B cell (primary cell): ENCODE measurements around the gene STOX1. TPM values are rescaled to one million over a fixed set of nuclear protein-coding genes. Genes with fewer than 3 reads are reported as not detected.

Source experiments
- ATAC-seq: fragments of 200-7000 bp; cut with Tn5 transposase; one replicate; pipeline ENCODE4 v1.10.0; 2021; ENCODE audit warnings: low read depth, mild to moderate bottlenecking, moderate number of reproducible peaks, moderate library complexity
- CTCF ChIA-PET: fragments of 350-600 bp; sonication (Branson Sonifier 250); formaldehyde crosslinking; loops from one replicate; lab custom pipeline; 2021; ENCODE audit warnings: antibody characterized with exemption, inconsistent platforms; lab: Charles Lee
- POLR2A ChIA-PET: fragments of 350-600 bp; sonication (Branson Sonifier 250); formaldehyde crosslinking; loops from one replicate; lab custom pipeline; 2021; ENCODE audit warnings: antibody characterized with exemption; lab: Charles Lee
- DNase-seq: peaks from one replicate; pipeline ENCODE4 v3.0.0; 2013
- H2AFZ ChIP-seq: 2 replicates; pipeline ENCODE4 v1.6.1; 2012; ENCODE audit warnings: mild to moderate bottlenecking, low read depth, low read length; ENCODE audit not compliant: insufficient read depth, poor library complexity, severe bottlenecking
- H3K27ac ChIP-seq, 2 donors: 1 replicate in 1 of 2; 2 replicates in 1 of 2; pipeline ENCODE4 v1.5.1; 2012 to 2013; ENCODE audit warnings: low read length in 2 of 2, mild to moderate bottlenecking in 2 of 2, moderate library complexity in 1 of 2
- H3K27me3 ChIP-seq, 4 experiments: fragments of 200-600 bp in 1 of 4; sonication (generic) in 1 of 4; replicated peaks in 1 of 4; 1 replicate in 2 of 4; 2 replicates in 2 of 4; pipeline versions ENCODE4 v1.6.1 to v1.7.0; 2013 to 2016; ENCODE audit warnings: low read length in 3 of 4, mild to moderate bottlenecking in 2 of 4, mixed read lengths in 1 of 4, moderate library complexity in 1 of 4; ENCODE audit not compliant: insufficient read depth in 4 of 4, control insufficient read depth in 3 of 4; ENCODE audit errors: control extremely low read depth in 1 of 4
- H3K36me3 ChIP-seq, 2 experiments: replicated peaks in 1 of 2; 1 replicate in 1 of 2; 2 replicates in 1 of 2; pipeline versions ENCODE4 v1.6.1 to v1.7.1; 2013; ENCODE audit warnings: low read length in 1 of 2; ENCODE audit not compliant: insufficient read depth in 2 of 2, control insufficient read depth in 1 of 2; ENCODE audit errors: control extremely low read depth in 1 of 2, extremely low read depth in 1 of 2
- H3K4me1 ChIP-seq, 2 donors: fragments of 200-600 bp in 1 of 2; sonication (generic) in 1 of 2; 1 replicate in 1 of 2; 2 replicates in 1 of 2; pipeline versions ENCODE4 v1.5.1 to v1.6.1; 2013 to 2017; ENCODE audit warnings: low read length in 2 of 2; ENCODE audit not compliant: control insufficient read depth in 2 of 2, insufficient read depth in 2 of 2
- H3K4me2 ChIP-seq: replicated peaks from 2 replicates; pipeline ENCODE3; 2012; ENCODE audit warnings: mild to moderate bottlenecking, low read depth, low read length; ENCODE audit not compliant: poor library complexity, severe bottlenecking
- H3K4me3 ChIP-seq, 5 experiments: fragments of 200-600 bp in 1 of 5; sonication (generic) in 1 of 5; 1 replicate in 3 of 5; 2 replicates in 2 of 5; pipeline versions ENCODE4 v1.5.1 to v1.7.0; 2011 to 2016; ENCODE audit warnings: low read length in 4 of 5, mild to moderate bottlenecking in 4 of 5, low read depth in 2 of 5, control low read depth in 1 of 5, moderate library complexity in 1 of 5; ENCODE audit not compliant: insufficient read depth in 1 of 5; ENCODE audit errors: control extremely low read depth in 1 of 5, extremely low read depth in 1 of 5
- H3K79me2 ChIP-seq: fragments of 200-600 bp; sonication (generic); one replicate; pipeline ENCODE4 v1.6.0; 2016; ENCODE audit warnings: low read length; ENCODE audit not compliant: control insufficient read depth, insufficient read depth
- H3K9ac ChIP-seq: fragments of 200-600 bp; sonication (generic); 2 replicates; pipeline ENCODE4 v1.6.1; 2017; ENCODE audit warnings: mild to moderate bottlenecking, low read length, moderate library complexity
- H3K9me3 ChIP-seq, 3 donors: one replicate each; pipeline versions ENCODE4 v1.6.1 to v1.7.1; 2013; ENCODE audit warnings: low read length in 2 of 3; ENCODE audit not compliant: control insufficient read depth in 2 of 3, insufficient read depth in 1 of 3; ENCODE audit errors: control extremely low read depth in 1 of 3
- H4K20me1 ChIP-seq: 2 replicates; pipeline ENCODE4 v1.6.0; 2012; ENCODE audit warnings: mild to moderate bottlenecking, low read length; ENCODE audit not compliant: insufficient read depth, control insufficient read depth, poor library complexity, severe bottlenecking
- H3K27ac Mint-ChIP-seq: one replicate; pipeline ENCODE4 v1.8.0; 2021; ENCODE audit warnings: mixed read lengths
- H3K27me3 Mint-ChIP-seq: one replicate; pipeline ENCODE4 v1.8.0; 2021; ENCODE audit warnings: mixed read lengths
- H3K4me1 Mint-ChIP-seq: one replicate; pipeline ENCODE4 v1.8.0; 2021; ENCODE audit warnings: mixed read lengths
- H3K4me3 Mint-ChIP-seq: one replicate; pipeline ENCODE4 v1.8.0; 2021; ENCODE audit warnings: mixed read lengths
- H3K9me3 Mint-ChIP-seq: one replicate; pipeline ENCODE4 v1.8.0; 2022; ENCODE audit warnings: mixed read lengths; ENCODE audit not compliant: insufficient read depth
- CTCF ChIP-seq: fragments of 200-600 bp; IDR thresholded peaks from one replicate; pipeline ENCODE4 v1.8.0; 2022; ENCODE audit warnings: antibody characterized with exemption, mild to moderate bottlenecking
- EZH2 ChIP-seq: IDR thresholded peaks from 2 replicates; pipeline ENCODE4 v1.6.1; 2012; ENCODE audit warnings: borderline replicate concordance, low read depth, mild to moderate bottlenecking, moderate library complexity, low read length; ENCODE audit not compliant: insufficient read depth, poor library complexity, severe bottlenecking
- WGBS: methylation state at CpG from one replicate; pipeline ENCODE4 v1.1.5; 2013; ENCODE audit warnings: missing lambda C conversion rate; ENCODE audit not compliant: insufficient coverage; 5-methylcytosine and 5-hydroxymethylcytosine counted together
- intact Hi-C: fragments of 100-400 bp; cut with micrococcal nuclease; formaldehyde crosslinking; loops from one replicate; pipeline ENCODE4 v1.10.0; 2022
- polyA plus RNA-seq: library from polyadenylated mRNA; depleted of rRNA; stranded (reverse); fragments of >200 nt; gene quantifications from 2 replicates; pipeline ENCODE4 v1.2.3, GENCODE V29; 2012
- total RNA-seq, 2 donors: library from RNA; stranded (reverse); fragments of 120-200 nt in 1 of 2; gene quantifications; 1 replicate in 1 of 2; 2 replicates in 1 of 2; pipeline versions ENCODE4 v1.2.3 to v1.2.4, GENCODE V29; 2013 to 2022

STOX1 gene
- total and polyA plus RNA-seq, 2 donors (not counting 1 experiment from before 2014, with no cell fraction given), result 0.07 to 0.57 TPM

- Histone ChIP-seq H3K36me3 (no peaks in the 10 kb centered on the region), H3K4me2 (no peak overlapping the region), H4K20me1 (no peaks in the 10 kb centered on the region), H3K4me1 (no peaks in the 10 kb centered on the region), H3K9me3 (peaks cover 0 to 29% (median 9%) of the 10 kb centered on the region in 3 donors), H3K9ac (no peak overlapping the region), H2AFZ (no peak overlapping the region), H3K79me2 (no peaks in the 10 kb centered on the region), H3K27me3 (peaks cover 0 to 3% (median 0%) of the 10 kb centered on the region in 4 experiments), H3K27ac (no peak overlapping the region), H3K4me3 (no peak overlapping the region)
- CTCF ChIA-PET, result no interaction called here
- DNase-seq (no peak), ATAC-seq (no peak)
- no peaks in the 10 kb centered on the region for H3K27me3 Mint-ChIP-seq
- no peak overlapping the region for H3K27ac Mint-ChIP-seq
- peaks cover 6% of the 10 kb centered on the region for H3K9me3 Mint-ChIP-seq
- TF ChIP-seq EZH2 (no peak), CTCF (no peak)
- intact Hi-C loops, result no loop called here
- POLR2A ChIA-PET, result no interaction called here
- 92% methylated on average over 3 of the region's 6 CpGs for whole genome bisulfite sequencing
- no peak overlapping the region for H3K4me3 Mint-ChIP-seq
- H3K4me1 Mint-ChIP-seq, result no peaks in the 10 kb centered on the region
Measured at GRCh38 chr10:68856352-68856751, 29.0 kb downstream of the STOX1 start.

GRCh38 chr10:68857005-68857404 is 29.7 kb downstream of the STOX1 start:
- no peak overlapping the region for H3K9ac ChIP-seq
- no peak overlapping the region for H3K4me2 ChIP-seq
- Mint-ChIP-seq H3K4me3 (no peak overlapping the region), H3K4me1 (no peaks in the 10 kb centered on the region), H3K27ac (no peak overlapping the region), H3K27me3 (no peaks in the 10 kb centered on the region), H3K9me3 (peaks cover 7% of the 10 kb centered on the region)
- no peak overlapping the region for H2AFZ ChIP-seq
- POLR2A ChIA-PET, result no interaction called here
- no CpG with 5 or more reads among the region's 2 CpGs for WGBS
- CTCF ChIA-PET, result no interaction called here
- H3K4me3 ChIP-seq, result no peak overlapping the region
- DNase-seq, result no peak
- no peak for ATAC-seq
- H3K4me1 ChIP-seq, result no peaks in the 10 kb centered on the region
- H3K36me3 ChIP-seq, result no peaks in the 10 kb centered on the region
- H4K20me1 ChIP-seq, result no peaks in the 10 kb centered on the region
- no peak overlapping the region for H3K27ac ChIP-seq
- no peaks in the 10 kb centered on the region for H3K79me2 ChIP-seq
- H3K27me3 ChIP-seq, result peaks cover 0 to 3% (median 0%) of the 10 kb centered on the region in 4 experiments
- intact Hi-C loops, result no loop called here
- TF ChIP-seq EZH2 (no peak), CTCF (no peak)
- H3K9me3 ChIP-seq, result peaks cover 0 to 28% (median 13%) of the 10 kb centered on the region in 3 donors
